Cerebellar nuclear complex (tissue), 1 donor: ENCODE results near the gene SELENOT.
"Not testable (repeated sequence)": the region's sequence is repeated elsewhere in the genome, so short reads cannot be mapped to it uniquely, and the experiment has no call there.

Experiments used
- DNase-seq, 2 experiments: peaks; one replicate each; lab custom pipeline; 2025; lab: John Stamatoyannopoulos, UW

Gene SELENOT

DNA sequence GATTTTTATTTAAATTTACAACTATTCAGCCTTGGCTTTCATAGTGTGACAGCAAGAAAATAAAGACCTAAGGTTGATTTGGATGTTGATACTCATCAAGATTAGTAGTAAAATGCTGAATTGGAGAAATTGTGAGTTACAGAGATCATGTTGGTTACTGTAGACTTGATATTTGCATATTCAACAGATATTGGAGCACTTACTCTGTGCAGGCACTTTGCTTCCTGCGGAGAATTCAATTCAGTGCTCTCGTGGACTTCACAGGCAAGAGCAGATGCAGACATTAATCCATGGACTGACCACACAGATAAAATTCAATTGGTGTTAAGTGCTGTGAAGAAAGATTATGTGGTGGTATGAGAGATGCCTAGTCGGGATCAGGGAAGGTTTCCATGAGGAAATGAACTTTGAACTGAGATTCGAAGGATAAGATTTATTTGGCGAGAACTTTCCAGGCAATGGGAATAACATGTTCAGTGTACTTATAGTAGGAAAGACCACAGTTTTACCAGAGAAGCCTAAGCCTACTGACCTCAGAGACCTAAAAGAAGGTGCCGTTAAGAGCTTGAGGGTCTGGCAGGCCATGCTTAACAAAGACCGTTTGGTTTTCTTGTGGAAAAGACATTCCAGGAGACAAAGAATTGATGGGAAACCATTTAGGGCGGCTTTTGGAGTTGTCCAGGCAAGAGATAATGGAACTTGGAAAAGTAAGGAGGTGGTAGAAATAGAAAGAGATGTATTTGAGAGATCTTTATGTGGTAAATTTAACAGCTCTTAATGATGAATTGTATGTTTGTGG is 4.3 kb downstream of the SELENOT start:
- no peak for DNase-seq

DNA sequence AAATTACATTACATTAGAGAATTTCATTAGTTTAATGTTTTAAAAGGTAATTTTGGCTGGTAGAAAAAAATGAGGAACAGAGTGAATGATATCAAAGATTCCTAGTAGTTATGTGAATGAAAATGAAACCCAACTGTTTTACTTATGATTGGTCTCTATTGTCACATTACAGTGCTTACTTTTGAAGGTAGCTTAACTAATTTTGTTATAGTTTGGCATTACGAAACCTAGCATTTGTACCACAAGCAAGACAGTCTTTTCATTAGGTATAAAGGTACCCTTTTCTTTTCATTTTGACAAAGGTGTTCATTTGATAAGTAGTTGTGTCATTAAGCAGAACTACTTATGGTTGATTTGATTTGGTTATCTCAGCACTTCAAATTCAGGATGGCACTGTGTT is 6.9 kb downstream of the SELENOT start:
- no peak for DNase-seq

- no peak for DNase-seq
Observed at GRCh38 chr3:150610785-150611184, 7.7 kb downstream of the SELENOT start.

- no peak for DNase-seq
Observed at GRCh38 chr3:150611666-150612065, 8.5 kb downstream of the SELENOT start.

DNA sequence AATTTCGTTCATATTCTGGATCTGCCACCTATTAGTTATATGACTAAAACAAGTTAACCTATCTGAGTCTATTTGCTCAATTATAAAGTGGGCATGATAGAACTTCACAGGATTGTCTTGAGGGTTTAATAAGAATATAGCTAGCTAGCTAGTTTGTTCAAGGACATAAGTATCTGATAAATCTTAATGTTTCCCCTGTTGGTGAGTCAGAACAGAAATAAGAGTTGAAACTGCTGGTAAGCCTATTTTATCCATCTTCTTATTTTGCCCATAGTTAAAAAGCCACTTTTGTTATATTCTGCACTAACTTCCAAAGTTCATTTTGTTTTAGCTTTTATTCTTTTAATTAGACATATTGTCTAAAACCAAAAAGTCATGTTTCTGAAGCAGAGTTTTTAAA is 9.4 kb downstream of the SELENOT start:
- no peak for DNase-seq

DNA sequence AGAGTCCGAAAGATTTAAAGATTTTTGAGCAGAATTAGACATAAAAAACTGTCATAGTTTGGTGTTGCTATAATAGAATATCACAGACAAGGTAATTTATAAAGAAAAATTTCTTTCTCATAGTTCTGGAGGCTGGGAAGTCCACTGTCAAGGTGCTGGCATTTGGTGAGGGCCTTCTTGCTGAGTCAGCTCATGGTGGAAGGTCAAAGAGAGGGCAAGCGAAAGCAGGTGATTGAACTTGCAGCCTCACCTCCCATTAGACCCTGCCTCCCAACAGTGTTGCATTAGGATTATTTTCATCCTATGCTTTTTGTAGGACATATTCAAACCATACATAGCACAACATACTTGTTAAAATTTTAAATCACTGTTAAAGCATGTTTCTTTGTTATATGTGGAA is 9.9 kb downstream of the SELENOT start:
- no peak for DNase-seq

GRCh38 chr3:150613709-150614480 is 10.8 kb downstream of the SELENOT start:
- no peak for DNase-seq

- DNase-seq: no peak
Observed at GRCh38 chr3:150620002-150620689, 17.0 kb downstream of the SELENOT start.

GRCh38 chr3:150622955-150623354 is 19.8 kb downstream of the SELENOT start:
- not testable (repeated sequence) for DNase-seq

DNA sequence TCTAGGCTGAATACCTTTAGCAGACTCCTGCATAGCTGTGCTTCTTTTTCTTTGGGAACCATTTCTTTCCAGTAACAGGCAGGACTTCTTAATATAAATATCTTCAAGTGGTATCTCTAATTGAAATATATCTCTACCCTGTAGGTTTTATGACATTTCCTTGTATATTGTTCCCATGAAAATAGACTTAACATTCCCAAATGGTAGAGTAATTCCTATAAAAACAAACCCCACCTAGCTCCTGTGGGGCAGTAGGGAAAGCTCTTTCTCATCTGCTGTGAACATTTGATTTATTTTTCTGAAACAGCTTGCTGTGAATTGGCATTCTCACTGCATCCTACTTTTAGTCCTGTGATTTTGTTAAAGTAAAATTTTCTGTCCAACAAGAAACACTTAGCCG is 20.8 kb downstream of the SELENOT start:
- DNase-seq: no peak

DNA sequence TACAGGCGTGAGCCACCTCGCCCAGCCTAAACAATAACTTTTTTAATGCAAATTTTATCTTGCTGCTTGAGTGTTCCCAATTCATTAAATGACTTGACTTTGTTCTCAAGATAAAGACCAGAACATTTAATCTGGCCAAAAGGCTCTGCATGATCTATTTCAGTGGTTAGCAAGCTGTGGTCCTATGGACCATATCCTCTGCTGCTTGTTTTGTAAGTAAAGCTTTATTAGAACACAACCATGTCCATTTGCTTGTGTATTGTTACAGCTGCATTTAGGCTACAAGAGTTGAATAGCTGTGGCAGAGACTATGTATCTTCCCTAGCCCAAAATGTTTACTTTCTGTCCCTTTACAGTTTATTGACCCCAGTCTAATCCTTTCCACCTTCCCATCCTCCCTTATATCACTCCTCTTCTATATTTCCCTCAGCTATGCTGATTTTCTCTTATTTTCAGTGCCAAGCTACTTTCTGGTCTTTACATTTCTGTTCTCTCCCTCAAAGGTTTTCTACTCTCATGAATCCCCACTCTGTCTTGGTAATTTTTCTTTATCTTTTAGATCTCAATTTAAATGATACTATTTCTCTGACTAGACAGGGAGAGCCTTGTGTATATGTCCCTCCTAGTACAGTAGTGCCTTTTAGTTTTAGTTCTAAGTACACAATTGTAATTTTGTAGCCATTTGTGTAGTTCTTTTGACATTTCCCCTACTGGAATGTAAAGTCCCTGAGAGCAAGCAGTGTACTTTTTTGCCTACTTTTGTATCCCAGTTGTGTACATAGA is 23.2 kb downstream of the SELENOT start:
- DNase-seq: no peak

GRCh38 chr3:150627557-150627956 is 24.4 kb downstream of the SELENOT start:
- no peak for DNase-seq

DNA sequence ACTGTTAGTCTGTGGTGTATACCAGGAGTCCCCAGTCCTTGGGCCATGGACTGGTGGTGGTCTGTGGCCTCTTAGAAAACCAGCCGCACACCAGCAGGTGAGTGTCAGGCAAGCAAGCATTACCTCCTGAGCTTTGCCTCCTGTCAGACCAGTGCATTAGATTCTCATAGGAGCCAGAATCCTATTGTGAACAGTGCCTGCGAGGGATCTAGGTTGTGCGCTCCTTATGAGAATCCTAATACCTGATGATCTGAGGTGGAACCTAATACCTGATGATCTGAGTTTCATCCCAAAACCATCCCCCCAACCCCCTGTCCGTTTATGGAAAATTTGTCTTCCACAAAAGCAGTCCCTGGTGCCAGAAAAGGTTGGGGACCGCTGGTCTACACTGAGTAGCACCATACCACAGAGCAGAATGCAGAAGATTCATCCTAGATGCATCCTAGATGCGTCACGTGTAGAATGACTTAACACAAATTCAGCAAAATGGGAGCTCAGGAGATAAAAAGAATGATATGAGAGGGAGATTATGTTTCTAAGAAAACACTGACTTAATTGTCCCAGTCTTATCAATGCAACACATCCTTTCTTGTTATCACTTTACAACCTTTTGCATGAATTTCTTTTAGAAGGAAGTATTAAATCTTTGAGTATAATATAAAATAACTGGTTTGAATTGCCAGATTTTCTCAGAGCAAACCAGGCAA is 28.5 kb downstream of the SELENOT start:
- no peak for DNase-seq

- no peak for DNase-seq
Observed at GRCh38 chr3:150635076-150635475, 32.0 kb downstream of the SELENOT start.

GRCh38 chr3:150635526-150635925 is 32.4 kb downstream of the SELENOT start:
- no peak for DNase-seq

DNA sequence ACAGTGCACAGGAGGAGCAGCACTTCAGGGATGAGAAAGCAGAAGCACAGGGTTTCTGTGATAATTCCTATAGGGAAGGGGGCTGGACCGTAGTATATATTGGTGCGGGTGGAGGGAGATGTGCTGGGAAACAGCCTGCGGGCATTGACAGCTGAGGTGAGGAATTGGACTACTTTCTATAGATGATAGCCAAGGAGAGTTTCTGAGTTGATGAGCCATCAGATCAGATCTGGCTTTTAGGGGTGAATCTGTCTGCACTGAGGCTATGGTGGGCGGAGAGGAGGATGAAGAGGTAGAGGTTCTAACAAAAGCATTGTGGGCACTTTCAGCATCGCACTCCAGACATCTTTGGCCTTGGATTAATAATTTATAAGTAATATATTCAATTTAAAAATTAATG is 33.1 kb downstream of the SELENOT start:
- DNase-seq: no peak

GRCh38 chr3:150639262-150639661 is 36.1 kb downstream of the SELENOT start:
- no peak for DNase-seq

DNA sequence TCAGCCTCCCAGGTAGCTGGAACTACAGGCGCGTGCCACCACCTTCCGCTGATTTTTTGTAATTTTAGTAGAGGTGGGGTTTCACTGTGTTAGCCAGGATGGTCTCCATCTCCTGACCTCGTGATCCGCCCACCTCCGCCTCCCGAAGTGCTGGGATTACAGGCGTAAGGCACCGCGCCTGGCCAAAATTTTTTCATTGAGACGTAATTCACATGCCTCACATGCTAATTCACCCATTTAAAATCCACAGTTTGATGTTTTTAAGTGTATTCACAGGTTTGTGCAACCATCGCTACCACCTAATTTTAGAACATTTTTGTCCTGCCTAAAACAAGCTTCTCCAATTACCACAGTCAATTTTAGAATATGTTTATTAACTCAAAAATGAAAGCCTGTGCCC is 37.1 kb downstream of the SELENOT start:
- no peak for DNase-seq

DNA sequence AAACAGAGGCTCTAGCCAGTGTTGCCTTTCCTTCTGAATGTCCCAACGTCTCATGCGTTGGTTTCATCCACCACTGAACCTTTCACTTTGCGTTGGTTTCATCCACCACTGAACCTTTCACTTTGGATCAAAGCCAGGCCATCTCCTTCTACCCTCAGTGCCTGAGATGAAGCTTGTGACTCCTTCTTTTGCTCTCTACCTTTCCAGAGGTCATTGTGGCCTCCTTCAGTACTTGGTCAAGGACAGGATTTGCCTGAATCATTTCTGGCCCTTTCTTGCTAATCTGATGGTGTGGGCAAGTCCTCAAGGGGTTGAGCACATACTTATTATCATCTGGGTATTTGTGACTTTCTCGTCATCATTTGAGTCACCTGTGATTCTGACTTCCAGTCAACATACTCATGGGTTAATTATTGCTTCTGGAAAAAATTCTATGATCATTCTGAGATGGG is 50.0 kb downstream of the SELENOT start:
- DNase-seq: no peak

DNA sequence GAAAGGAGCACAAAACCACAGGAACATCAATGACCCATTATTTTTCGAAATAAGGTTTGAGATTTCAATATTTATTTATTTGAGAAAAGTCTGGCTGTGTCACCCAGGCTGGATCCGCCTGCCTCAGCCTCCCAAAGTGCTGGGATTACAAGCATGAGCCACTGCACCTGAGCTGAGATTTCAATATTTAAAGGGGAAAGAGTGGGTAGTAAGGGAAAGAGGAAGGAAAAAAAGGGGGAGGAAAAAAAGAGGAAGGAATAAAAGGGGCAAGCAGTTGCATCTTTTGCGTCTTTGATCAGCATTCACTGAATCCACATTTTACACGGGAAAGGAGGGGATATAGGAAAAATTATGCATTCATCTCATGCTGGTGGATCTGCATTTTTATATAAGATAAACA is 53.2 kb downstream of the SELENOT start:
- no peak for DNase-seq
